HL-60/S4 (cell line): ENCODE results near the gene HLCS.
"Not testable (repeated sequence)": the region's sequence is repeated elsewhere in the genome, so short reads cannot be mapped to it uniquely, and the experiment has no call there.

Experiments
- in situ Hi-C: fragments of 300-500 bp; cut with MboI; formaldehyde crosslinking; loops from 2 replicates; pipeline ENCODE4 v1.14.3; 2022; ENCODE audit warnings: low sequenced_read_pairs

The HLCS gene

DNA sequence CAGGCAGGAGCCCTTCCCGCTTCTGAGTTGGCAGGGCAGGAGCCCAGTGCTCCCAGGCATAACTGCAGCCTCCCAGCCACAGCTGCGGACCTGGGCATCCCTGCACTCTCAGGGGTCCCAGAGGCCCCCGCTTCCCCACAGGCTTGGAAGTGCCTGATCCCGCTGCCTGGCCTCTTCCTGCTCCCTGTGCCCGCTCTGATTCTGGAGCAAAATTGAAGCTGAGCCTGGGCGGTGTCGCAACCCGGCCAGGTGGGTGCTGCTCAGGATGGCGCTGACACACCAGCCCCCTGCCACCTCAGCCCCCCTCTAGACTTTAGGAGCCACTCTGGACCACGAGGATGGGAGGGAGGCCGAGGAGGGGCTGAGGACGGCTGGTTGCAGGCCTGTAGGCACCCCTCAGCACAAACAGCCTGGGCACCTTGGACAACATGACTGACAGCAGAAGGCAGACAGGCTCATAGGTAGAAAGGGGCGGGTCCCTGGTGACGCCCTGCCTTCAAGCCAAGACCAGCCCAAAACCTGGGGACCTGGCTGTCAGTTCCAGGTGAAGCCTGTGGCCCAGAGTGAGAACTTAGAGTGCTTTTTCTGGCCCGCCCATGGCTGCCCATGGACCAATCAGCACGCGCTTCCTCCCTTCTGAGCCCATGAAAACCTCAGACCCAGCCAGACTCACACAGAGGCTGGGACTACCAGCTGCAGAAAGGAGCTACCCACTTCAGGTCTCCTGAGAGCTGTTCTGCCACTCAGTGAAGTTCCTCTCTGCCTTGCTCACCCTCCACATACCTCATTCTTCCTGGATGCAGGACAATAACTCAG, 7.2 kb downstream of the HLCS start:
- in situ Hi-C loops = no loop called here

DNA sequence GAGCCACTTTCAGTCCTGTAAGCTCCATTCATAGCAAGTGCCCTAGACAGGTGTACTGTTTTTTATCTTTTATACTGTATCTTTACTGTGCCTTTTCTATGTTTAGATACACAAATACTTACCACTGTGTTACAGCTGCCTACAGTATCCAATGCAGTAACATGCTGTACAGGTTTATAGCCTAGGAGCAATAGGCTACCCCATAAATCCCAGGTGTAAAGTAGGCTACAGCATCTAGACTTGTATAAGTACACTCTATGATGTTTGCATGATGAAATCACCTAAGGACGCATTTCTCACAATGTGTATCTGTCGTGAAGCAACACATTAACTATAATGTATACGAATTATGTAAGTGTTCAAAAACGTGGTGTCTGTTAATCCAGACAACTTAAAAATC, 10.7 kb downstream of the HLCS start:
- in situ Hi-C loops = no loop called here

DNA sequence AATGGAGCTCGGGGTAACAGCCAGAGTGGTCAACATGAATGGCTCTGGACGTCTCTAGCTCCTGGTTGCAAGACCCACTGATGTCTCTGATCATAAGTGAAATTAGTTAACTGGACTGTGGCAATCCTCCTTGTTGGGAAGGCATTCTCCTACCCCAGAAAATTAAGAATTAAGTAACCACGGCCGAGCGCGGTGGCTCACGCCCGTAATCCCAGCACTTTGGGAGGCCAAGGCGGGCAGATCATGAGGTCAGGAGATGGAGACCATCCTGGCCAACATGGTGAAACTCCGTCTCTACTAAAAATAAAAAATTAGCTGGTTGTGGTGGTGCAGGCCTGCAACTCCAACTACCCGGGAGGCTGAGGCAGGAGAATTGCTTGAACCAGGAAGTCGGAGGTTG, 14.1 kb downstream of the HLCS start:
- in situ Hi-C loops = not testable (repeated sequence)

DNA sequence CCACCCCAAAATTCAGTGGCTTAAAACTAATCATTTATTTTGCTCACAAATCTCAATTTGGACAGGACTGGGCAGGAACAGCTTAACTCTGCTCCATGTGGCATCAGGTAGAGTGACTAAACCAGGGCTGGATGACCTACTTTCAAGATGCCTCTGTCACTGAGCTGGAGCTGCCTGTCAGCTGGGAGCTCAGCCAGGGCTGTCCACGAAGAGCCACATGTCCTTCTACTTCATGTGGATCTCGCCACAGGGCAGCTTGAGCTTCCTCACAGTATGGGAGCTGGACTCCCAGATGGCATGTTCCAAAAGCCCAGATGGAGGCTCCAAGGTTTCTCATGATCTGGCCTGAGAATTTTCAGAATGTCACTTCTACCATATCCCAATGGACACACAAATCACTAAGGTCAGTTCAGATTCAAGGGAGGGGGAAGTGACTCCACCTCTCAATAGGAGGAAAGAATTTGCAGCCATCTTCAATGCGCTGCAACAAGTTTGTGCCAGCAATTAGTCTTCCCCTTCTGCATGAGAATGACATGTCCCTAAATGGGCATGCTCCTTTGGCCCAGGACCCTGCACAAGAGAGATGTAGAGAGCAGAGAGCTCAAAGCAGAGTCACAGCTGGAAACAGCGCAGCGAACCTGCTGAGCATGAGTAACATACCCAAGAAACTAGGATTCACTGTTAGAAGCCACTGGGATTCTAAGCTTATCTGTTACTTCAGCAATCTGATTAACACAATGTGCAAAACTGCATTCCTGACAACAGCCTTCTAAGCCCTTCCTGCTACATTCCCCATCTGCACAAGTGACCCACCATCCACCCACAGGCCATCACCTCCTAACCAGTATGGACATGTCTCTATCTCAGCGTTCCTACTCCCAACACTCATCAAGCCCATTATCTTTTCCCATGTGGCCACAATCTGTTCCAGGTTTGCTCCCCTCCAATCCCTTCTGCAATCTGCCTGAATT, 17.0 kb downstream of the HLCS start:
- in situ Hi-C loops = loop anchor here (25.0 kb wide), 1 partner anchor 312 kb away; no protein-coding TSS in a partner anchor

DNA sequence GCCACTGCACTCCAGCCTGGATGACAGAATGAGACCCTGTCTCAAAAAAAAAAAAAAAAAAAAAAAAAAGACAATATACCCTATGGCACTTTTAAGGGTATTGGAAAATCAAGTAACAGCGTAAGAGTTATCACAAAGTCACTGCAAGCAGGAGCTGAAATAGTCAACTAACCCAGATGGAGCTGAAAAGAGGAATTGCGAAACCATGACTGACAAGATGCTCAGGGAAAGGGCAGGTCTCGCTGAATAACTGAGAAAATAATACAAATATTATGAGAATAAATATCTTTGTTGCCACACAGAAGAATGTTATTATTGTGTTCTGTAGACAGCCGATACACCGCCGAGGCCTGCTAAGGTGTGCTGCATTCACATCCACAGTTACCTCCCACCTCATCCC, 17.8 kb downstream of the HLCS start:
- in situ Hi-C loops = loop anchor here (25.0 kb wide), 1 partner anchor 311 kb away; no protein-coding TSS in a partner anchor

DNA sequence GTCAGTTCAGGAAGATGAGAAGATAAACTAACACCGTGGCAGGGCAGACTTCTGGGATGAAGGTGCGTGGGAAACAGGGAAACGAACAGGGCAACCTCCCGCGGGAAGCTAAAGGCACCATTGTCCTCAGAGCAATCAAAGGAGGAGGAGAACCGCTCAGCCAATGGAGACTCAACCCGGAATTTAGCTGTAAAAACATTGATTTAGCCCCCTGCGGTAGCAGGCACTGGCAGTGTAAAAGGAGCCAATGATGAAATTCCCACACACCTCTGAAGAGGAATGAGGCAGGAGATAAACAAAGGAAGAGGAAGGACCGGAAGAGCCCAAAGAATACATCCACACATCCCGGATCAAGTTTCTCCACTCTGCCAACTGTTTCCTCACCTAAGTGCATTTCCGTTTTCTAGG, 19.5 kb downstream of the HLCS start:
- in situ Hi-C loops = loop anchor here (25.0 kb wide), 1 partner anchor 310 kb away; no protein-coding TSS in a partner anchor

DNA sequence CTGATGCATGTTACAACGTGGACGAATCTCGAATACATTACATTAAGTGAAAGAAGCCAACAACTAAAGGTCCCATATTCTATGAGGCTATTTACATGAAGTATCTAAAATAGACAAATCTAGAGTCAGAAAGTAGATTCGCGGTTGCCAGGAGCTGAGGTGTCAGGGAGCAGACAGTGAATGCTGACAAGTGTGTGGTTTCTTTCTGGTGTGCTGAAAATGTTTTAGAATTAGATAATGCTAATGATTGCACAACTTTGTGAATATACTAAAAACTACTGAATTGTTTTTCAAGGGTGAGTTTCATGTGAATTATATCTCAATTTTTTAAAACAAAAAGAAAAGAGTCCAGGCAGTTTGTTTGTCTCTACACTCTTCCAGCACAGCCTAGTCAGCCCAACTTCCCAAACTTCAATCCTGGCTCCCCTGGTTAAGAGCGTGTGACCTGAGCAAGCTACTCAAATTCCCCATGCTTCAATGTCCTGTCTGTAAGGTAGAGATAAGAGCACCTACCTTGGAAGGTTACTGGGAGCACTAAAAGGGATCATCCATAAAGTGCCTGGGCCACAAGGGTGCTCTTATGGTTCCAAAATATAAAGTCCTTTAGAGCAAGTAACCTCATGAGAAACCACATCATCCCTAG, 20.9 kb downstream of the HLCS start:
- in situ Hi-C loops = loop anchor here (25.0 kb wide), 1 partner anchor 308 kb away; no protein-coding TSS in a partner anchor

DNA sequence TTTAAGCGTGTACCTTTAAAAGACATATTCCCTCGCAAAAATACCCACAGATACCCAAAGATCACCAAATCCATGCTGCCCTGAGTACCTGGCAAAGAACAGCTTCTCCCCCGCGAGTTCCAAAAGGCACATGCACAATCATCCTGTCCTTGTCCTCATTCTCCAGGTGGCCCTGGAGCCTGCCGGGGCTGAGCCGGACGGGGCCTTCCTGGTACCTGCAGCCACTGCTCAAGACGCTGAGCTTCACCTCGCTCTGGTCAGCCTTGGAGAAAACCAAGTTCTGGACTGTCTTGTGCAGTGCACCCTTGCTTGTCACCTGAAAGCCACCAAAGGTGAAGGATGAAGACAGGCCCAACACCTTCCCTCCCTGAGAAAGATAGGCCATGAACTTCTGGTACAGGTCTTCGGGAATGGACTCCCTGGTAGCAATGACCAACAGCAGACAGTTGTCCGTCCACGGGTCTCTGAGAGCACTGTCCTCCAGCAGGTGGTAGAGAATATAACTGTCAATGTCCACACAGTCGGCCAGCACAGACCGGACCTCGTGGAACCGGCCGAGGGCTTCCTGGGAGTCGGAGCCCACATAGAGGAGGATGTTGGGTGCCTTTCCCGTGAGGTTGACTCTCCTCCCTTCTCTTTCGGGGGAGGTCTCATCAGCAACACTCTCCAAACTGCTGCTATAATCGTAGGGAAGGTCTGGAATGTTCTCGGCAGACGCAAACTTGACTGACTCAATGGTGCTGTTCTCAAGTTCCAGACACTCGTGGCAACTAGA, 29.9 kb downstream of the HLCS start:
- in situ Hi-C loops = loop anchor here (25.0 kb wide), 1 partner anchor 299 kb away; no protein-coding TSS in a partner anchor

DNA sequence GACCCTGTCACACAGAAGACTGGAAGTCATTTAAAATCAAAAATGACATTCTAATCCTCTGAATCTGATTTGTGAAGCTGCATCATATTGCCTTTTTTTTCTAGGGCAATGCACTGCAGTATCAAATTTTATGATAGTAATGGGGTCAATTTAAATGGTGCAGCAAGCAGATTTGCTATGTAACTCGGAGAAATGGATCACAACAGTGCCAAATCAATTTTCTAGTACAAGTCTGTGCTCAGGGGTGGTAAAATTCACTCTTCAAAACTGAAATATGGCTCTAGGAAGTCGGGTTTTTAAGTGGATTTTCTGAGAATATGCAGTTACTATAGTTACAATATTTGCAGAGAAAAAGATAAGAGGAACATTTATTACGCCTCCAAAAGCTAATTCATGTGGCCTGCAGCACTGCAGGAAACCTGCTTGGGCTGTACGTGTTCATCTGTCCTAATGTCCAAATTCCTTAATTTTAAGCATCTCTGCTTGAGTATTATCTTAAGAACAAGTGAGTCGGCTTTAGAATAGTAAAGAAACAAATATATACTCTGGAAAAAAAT, 31.5 kb downstream of the HLCS start:
- in situ Hi-C loops = loop anchor here (25.0 kb wide), 1 partner anchor 298 kb away; no protein-coding TSS in a partner anchor

DNA sequence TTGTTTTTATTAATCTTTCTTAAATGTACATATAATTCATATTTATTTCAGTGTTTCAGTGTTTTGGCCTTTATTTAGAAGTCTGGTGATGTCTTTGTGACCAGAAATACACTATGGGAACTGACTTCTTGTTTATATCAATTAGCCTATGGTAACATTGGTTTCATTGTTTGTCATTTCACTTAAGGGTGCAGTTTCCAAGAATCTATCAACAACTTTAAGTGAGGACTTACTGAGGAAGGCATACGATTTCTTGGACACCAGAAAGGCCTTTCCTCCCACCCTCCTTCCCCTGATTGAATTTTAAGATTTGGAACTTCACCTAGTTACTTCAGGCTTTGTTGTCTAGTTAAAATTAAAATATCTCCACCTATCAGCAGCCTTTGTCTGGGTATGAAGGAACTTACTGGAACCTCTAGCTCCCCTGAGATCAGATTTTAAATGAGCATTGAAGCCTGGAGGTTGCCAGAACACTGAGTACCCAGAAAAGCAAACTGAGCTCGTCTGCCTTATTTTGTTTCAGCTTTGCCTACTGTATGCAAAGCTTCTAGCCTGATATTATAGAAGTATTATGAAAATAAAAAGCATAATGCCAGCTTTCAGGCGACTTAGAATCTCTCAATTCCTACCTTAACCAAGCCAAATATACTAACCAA, 34.2 kb downstream of the HLCS start:
- in situ Hi-C loops = loop anchor here (25.0 kb wide), 1 partner anchor 295 kb away; no protein-coding TSS in a partner anchor

DNA sequence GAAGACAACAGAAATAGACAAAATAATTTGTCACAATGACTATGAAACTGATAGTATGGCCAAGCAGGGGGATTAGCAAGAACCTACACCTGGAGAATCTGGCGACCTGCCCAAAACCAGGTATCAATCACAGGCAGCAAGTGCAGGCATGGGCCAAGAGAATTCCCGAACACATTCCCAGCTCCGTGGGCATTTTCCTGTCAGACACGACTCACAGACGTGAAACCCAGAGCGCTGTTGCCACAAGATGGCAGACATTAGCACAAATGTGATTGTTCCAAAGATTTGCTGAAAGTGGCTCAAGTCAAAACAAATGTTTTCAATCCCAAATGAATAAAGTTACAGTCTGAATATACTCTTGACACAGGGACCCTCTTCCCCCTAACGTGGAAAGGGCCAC, 36.8 kb downstream of the HLCS start:
- in situ Hi-C loops = loop anchor here (25.0 kb wide), 1 partner anchor 292 kb away; no protein-coding TSS in a partner anchor

DNA sequence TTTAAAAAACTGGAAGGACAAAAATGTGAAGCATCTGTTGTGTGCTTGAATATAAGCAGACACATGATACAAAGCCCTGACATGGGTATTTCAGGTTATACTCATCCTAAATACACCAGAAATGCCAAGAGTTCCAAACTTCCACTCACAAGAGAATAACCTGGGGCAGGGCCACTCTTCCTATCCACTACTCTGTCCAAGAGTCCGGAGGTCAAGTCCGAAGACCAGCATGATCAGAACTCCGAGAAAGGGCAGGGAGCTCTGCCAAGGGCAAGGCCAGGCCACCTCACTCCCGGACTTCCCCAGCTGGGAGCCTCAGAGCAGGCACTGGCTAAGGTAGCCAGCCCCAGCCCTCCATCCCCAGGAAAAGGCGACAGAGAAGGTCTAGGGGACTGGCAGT, 37.5 kb downstream of the HLCS start:
- in situ Hi-C loops = loop anchor here (25.0 kb wide), 1 partner anchor 292 kb away; no protein-coding TSS in a partner anchor

DNA sequence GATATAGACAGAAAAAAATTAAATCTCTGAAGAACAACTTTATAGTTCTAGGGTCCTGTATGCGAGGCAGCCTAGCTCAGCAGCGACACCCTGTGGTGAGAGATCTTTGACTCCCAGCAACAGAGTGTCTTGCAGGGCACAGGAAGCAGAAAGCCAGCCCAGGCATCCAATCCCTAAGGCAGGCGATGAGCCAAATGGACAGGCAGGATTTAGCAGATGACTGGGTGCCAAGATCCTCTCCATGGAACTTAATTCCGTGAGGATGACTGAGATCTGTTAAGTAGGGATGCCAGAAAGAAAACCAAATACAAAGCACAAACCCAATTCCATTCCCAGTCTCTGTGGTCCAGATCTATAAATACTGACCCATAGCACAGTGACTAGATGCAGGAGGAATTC, 38.8 kb downstream of the HLCS start:
- in situ Hi-C loops = loop anchor here (25.0 kb wide), 1 partner anchor 290 kb away; no protein-coding TSS in a partner anchor

DNA sequence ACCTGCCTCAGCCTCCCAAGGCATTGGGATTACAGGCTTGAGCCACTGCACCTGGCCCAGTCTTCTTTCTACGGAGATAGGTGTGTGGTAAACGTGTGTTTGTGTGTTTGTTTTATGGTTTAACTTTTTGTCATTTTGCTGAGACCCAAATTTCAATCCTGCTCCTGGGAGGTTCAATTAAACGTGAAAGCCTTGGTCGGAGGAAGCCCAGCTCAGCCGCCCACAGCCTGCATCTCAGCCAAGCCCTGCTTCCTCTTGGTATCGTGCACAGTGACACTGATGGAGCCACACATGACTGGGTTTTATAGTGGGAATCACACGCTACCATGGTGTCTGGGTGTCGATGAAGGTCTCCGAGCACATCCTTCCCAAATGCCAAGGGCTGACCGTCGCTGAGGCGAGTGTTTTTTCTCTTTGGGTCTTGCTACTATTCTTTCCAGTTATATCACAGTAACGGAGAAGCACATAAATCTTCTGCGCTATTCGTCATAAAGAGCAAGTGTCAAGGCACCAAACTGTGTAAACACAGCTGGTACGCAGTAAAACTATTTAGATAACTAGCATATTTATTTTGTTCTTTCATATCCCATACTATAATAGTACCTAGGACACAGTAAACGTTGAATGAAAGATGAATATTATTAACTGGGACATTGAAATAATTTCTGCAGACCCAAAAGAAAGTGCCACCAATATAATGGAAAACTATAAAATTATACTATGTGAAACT, 39.3 kb downstream of the HLCS start:
- in situ Hi-C loops = loop anchor here (25.0 kb wide), 1 partner anchor 290 kb away; no protein-coding TSS in a partner anchor

DNA sequence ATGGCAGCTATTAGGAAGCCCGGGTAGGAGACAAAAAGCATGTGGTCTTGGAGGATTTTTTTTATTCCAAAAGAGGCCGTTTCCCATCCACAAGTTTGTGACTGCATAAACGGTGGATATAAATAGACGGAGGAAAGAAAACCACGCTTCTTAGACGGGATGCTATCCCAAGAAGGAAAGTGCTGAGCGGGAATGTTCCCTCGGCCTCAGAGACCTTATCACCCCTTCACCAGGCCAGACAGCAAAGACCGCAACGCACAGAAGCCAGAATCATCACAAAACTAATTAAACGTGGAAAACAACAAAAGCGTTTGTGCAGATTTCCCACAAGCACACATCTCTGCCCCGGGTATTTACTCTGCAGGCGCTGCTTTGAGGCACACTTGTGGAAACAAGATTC, 43.2 kb downstream of the HLCS start:
- in situ Hi-C loops = no loop called here

DNA sequence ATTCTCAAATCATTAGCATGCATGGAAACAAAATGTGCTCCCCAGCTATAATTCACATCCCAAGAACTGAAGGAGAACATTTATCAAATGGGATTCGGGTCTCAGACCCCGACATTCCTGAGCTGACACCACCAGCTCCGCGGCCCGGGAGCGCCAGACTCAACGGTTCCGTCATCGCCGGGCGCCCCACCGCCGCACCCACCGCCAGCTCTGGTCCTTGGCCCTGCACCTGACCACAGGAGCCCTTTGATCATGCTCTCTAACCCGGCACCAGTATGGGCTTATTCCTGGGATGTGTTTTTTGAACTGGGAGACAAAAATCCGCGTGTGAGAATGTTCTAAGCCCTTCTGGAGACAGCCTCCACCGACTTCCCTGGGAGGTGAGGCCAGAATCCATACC, 43.6 kb downstream of the HLCS start:
- in situ Hi-C loops = no loop called here

DNA sequence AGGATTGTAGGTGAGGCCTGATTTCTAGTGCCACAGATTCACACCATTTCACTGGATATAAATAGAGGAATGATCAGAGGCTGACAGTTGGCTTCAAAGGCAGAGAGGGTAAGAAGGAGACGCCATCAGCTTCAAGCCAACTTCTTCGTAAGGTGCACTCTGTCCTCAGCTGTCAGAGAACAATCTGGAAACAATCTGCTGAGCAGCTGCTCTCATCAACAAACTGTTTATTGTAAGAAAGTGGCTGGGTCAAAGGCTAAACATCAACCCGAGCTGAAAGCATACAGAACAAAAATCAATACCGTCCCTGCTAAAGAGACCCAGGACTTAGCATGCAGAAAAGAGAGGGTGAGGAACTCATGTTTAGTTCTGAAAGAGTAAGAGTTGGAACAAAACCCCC, 48.2 kb downstream of the HLCS start:
- in situ Hi-C loops = no loop called here

DNA sequence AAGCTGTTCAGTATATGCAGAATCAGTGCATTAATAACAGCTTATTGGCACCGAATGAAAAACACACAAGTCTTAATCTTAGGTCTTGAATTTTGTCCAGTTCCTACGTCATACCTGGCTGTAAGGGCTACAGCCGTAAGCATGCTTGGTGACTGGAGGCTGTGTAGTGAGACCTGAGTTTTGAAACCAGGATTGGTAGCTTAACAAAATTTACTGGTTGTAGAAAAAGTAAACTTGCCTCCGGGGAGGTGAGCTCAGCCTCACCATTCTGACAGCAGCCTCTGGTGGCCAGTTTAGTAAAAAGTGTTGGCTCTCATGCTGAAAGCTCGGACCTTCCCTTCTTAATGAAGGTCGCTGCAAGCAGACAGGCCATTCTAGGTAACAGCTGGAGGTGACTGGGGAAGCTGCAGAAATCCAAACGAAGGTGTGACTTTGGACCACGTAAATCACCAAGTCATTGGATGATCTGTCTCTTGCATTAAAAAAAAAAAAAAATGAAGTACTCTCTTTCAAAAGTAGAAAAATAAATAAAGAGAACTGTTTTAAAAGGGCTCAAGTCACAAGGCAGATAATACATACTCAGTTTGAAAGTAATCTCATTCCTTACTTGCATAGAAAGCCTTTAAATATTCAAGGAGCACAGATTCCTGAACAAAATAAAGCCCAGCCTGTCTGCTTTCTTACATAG, 48.9 kb downstream of the HLCS start:
- in situ Hi-C loops = no loop called here
